ENCODE measurements around the gene ELF3. TPM values are rescaled to one million over a fixed set of nuclear protein-coding genes. Genes with fewer than 3 reads are reported as not detected.
"Not testable (repeated sequence)": the region's sequence is repeated elsewhere in the genome, so short reads cannot be mapped to it uniquely, and the experiment has no call there.

Gene ELF3
- total RNA-seq, 1 donor from 2014 or later = 0.56 TPM

DNA sequence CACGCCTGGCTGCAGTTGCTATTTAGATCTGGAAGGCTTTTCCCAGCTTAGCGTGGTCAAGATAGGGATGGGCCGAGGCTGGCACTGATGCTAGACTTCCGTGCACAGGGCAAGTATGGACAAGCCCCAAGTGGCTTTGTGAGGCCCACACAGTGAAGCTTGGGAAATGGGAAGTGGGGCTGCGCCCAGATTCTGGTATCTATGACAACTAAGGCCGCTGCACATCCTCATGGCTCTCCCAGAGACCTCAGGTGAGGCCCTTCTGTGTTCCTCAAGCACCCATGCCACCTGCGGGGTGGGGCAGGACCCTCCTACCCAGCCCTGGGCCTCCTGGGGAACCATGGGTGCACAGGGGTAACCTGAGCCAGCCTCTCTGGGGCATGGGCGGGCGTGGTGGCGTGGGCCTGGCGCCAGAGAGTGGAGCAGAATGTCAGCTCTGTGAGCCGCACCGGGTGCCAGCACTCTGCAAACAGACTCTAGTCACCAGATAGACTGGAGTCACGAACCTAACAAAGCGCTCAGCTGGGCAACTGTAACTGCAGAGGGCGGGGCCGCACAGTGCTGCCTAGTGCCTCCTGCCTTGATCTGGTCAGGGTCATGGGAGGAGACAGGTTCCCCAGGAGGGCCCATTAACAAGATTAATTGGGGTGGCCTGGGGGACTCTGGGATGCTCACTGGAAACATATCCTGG, 46.4 kb downstream of the ELF3 start:
- no peaks in the 10 kb centered on the region for H3K4me1 Mint-ChIP-seq (ENCODE audit: unreplicated experiment)
- no peaks in the 10 kb centered on the region for H3K36me3 Mint-ChIP-seq (ENCODE audit: low read depth, unreplicated experiment)
- no peaks in the 10 kb centered on the region for H3K9me3 Mint-ChIP-seq (ENCODE audit: unreplicated experiment)
- no peak overlapping the region for H3K27ac Mint-ChIP-seq (ENCODE audit: unreplicated experiment)
- TF ChIP-seq, protein P1, sequence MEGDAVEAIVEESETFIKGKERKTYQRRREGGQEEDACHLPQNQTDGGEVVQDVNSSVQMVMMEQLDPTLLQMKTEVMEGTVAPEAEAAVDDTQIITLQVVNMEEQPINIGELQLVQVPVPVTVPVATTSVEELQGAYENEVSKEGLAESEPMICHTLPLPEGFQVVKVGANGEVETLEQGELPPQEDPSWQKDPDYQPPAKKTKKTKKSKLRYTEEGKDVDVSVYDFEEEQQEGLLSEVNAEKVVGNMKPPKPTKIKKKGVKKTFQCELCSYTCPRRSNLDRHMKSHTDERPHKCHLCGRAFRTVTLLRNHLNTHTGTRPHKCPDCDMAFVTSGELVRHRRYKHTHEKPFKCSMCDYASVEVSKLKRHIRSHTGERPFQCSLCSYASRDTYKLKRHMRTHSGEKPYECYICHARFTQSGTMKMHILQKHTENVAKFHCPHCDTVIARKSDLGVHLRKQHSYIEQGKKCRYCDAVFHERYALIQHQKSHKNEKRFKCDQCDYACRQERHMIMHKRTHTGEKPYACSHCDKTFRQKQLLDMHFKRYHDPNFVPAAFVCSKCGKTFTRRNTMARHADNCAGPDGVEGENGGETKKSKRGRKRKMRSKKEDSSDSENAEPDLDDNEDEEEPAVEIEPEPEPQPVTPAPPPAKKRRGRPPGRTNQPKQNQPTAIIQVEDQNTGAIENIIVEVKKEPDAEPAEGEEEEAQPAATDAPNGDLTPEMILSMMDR (IDR thresholded peaks at IDR 0.05; ENCODE audit: unreplicated experiment) = no peak
- H3K4me3 Mint-ChIP-seq (ENCODE audit: unreplicated experiment) = no peak overlapping the region
- DNase-seq (ENCODE audit: low spot score) = no peak
- H3K27me3 Mint-ChIP-seq (ENCODE audit: unreplicated experiment) = peaks cover 5% of the 10 kb centered on the region

DNA sequence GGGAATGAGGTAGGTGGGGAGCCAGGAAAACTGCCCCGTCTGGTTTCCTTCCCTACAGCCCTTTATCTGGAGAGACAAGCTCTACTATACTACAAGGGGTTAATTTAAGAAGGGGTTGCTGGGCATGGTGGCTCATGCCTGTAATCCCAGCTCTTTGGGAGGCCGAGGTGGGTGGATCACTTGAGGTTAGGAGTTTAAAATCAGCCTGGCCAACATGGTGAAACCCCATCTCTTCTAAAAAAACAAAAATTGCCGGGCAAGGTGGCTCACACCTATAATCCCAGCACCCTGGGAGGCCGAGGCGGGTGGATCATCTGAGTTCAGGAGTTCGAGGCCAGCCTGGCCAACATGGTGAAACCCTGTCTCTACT, 46.9 kb downstream of the ELF3 start:
- DNase-seq (ENCODE audit: low spot score); H3K4me3 Mint-ChIP-seq (ENCODE audit: unreplicated experiment); H3K27ac Mint-ChIP-seq (ENCODE audit: unreplicated experiment); H3K27me3 Mint-ChIP-seq (ENCODE audit: unreplicated experiment); H3K36me3 Mint-ChIP-seq (ENCODE audit: low read depth, unreplicated experiment); H3K9me3 Mint-ChIP-seq (ENCODE audit: unreplicated experiment); H3K4me1 Mint-ChIP-seq (ENCODE audit: unreplicated experiment): not testable (repeated sequence)

DNA sequence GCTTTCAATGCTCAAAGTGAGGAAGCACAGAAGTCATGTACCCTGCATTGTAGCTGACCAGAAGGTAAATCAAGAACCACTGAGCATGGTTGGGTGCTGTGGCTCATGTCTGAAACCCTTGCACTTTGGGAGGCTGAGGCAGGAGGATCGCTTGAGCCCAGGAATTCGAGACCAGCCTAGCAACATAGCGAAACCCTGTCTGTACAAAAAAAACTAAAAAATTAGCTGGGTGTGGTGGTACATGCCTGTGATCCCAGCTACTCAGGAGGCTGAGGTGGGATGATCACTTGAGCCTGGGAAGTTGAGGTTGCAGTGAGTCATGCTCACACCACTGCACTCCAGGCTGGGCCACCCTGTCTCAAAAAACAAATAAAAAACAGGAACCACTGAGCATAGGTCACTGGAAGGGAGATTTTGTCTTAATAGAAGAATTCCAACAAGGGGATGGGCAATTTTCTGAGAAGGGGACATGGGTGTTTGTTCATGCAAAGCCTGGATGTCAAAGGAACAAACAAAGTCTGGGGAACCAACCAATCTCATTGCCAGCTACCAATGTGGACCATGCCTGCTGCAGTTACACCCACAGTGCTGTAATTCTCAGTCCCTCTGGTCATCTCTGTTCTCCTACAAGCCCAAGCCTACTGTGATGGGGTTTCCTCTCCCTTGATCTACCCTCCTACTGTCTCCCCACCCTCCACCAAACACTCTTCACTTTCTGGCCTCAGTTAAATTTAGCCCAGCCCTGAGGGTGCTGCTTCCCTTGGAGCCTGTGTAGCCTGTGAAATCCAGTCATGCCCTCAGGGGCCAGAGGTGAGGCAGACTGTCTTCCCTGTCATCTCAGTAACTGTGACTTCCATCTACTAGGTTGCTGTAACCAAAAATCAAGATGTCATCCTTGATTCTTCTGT, 47.9 kb downstream of the ELF3 start:
- H3K9me3 Mint-ChIP-seq (ENCODE audit: unreplicated experiment) = no peaks in the 10 kb centered on the region
- H3K4me1 Mint-ChIP-seq (ENCODE audit: unreplicated experiment) = no peaks in the 10 kb centered on the region
- no peak overlapping the region for H3K27ac Mint-ChIP-seq (ENCODE audit: unreplicated experiment)
- peaks cover 5% of the 10 kb centered on the region for H3K27me3 Mint-ChIP-seq (ENCODE audit: unreplicated experiment)
- no peaks in the 10 kb centered on the region for H3K36me3 Mint-ChIP-seq (ENCODE audit: low read depth, unreplicated experiment)
- DNase-seq (ENCODE audit: low spot score) = no peak
- TF ChIP-seq, protein P1 (IDR thresholded peaks at IDR 0.05; ENCODE audit: unreplicated experiment) = no peak
- H3K4me3 Mint-ChIP-seq (ENCODE audit: unreplicated experiment) = no peak overlapping the region

DNA sequence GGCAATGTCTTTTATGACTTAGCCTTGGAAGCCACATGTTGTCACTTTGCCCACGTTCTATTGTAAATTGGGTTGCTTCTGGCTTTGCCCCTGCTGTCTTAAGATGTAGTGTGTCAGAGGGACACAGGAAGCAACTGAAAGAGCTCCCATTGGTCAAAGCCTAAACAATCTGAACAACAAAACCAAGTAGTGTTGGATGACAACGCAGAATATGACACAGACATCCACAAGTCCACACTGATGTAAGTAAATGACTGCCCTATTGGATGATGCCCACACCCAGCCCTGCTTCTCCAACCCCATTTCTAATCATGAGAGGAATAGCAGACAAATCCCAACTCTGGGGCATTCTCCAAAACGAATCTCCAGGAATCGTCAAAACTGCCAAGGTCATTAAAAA, 50.7 kb downstream of the ELF3 start:
- no peak overlapping the region for H3K4me3 Mint-ChIP-seq (ENCODE audit: unreplicated experiment)
- no peaks in the 10 kb centered on the region for H3K4me1 Mint-ChIP-seq (ENCODE audit: unreplicated experiment)
- TF ChIP-seq, protein P1 (IDR thresholded peaks at IDR 0.05; ENCODE audit: unreplicated experiment) = no peak
- H3K27ac Mint-ChIP-seq (ENCODE audit: unreplicated experiment) = no peak overlapping the region
- H3K9me3 Mint-ChIP-seq (ENCODE audit: unreplicated experiment) = no peaks in the 10 kb centered on the region
- H3K36me3 Mint-ChIP-seq (ENCODE audit: low read depth, unreplicated experiment) = no peaks in the 10 kb centered on the region
- H3K27me3 Mint-ChIP-seq (ENCODE audit: unreplicated experiment) = peaks cover 2% of the 10 kb centered on the region
- no peak for DNase-seq (ENCODE audit: low spot score)

DNA sequence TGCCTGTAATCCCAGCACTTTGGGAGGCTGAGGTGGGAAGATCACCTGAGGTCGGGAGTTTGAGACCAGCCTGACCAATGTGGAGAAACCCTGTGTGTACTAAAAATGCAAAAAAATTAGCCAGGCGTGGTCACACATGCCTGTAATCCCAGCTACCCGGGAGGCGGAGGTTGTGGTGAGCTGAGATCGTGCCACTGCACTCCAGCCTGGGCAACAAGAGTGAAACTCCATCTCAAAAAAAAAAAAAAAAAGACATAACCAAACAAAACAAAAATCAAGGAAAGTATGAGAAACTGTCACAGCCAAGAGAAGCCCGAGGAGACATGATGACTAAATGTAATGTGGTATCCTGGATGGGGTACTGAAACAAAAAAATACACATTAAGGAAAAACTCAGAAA, 51.4 kb downstream of the ELF3 start:
- H3K4me1 Mint-ChIP-seq (ENCODE audit: unreplicated experiment); H3K36me3 Mint-ChIP-seq (ENCODE audit: low read depth, unreplicated experiment); H3K27me3 Mint-ChIP-seq (ENCODE audit: unreplicated experiment); H3K4me3 Mint-ChIP-seq (ENCODE audit: unreplicated experiment); DNase-seq (ENCODE audit: low spot score); H3K9me3 Mint-ChIP-seq (ENCODE audit: unreplicated experiment); H3K27ac Mint-ChIP-seq (ENCODE audit: unreplicated experiment): not testable (repeated sequence)

DNA sequence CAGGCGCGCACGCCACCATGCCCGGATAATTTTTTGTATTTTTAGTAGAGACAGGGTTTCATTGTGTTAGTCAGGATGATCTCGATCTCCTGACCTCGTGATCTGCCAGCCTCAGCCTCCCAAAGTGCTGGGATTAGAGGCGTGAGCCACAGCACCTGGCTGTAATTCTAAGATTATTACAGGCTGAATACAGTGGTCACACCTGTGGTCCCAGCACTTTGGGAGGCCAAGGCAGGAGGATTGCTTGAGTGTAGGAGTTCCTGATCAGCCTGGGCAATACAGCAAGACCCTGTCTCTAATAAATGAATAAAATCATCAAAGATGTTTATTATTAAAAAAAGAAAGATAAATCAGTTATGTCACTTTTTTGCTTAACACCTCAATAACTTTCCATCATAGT, 52.2 kb downstream of the ELF3 start:
- H3K27ac Mint-ChIP-seq (ENCODE audit: unreplicated experiment); H3K36me3 Mint-ChIP-seq (ENCODE audit: low read depth, unreplicated experiment); H3K9me3 Mint-ChIP-seq (ENCODE audit: unreplicated experiment); H3K4me3 Mint-ChIP-seq (ENCODE audit: unreplicated experiment); H3K27me3 Mint-ChIP-seq (ENCODE audit: unreplicated experiment); H3K4me1 Mint-ChIP-seq (ENCODE audit: unreplicated experiment); DNase-seq (ENCODE audit: low spot score): not testable (repeated sequence)

Data from endothelial cell (in vitro differentiated cells).